Endothelial cell of umbilical vein (primary cell): Measurements from ENCODE around the gene MYO1C. TPM values are rescaled to one million over a fixed set of nuclear protein-coding genes. Genes with fewer than 3 reads are reported as not detected.

Experiments used
- BruUV-seq: library from RNA; stranded (reverse); fragments of 400-500 nt; replicated peaks from 2 replicates; lab custom pipeline; 2021; lab: Mats Ljungman, UMichigan
- CTCF ChIA-PET: fragments of 300-600, 350-600 bp; sonication (Branson Sonifier 250); formaldehyde crosslinking; loops from one replicate; lab custom pipeline; 2021; ENCODE audit warnings: antibody characterized with exemption, inconsistent platforms; lab: Charles Lee
- POLR2A ChIA-PET: fragments of 300-600, 350-600 bp; sonication (Branson Sonifier 250); formaldehyde crosslinking; loops from one replicate; lab custom pipeline; 2021; ENCODE audit warnings: antibody characterized with exemption, inconsistent platforms; lab: Charles Lee
- DNase-seq: peaks from one replicate; pipeline ENCODE4 v3.0.0-alpha.2; 2011; ENCODE audit warnings: low read depth, low spot score
- FAIRE-seq: peaks from 2 replicates; lab custom pipeline; 2011; peaks lifted over from hg19 to GRCh38; lab: Jason Lieb, UNC
- H2AFZ ChIP-seq: 2 replicates; pipeline ENCODE4 v1.6.0; 2012; ENCODE audit warnings: low read depth, low read length, control low read depth, inconsistent platforms
- H3K27ac ChIP-seq: 2 replicates; pipeline ENCODE4 v1.5.1; 2011; ENCODE audit warnings: low read depth, mild to moderate bottlenecking, control low read depth, low read length, moderate library complexity; ENCODE audit not compliant: insufficient read depth
- H3K27me3 ChIP-seq, 2 experiments: 2 replicates each; pipeline versions ENCODE4 v1.6.0 to v1.6.1; 2011; ENCODE audit warnings: low read length in 2 of 2, mixed read lengths in 1 of 2; ENCODE audit not compliant: control insufficient read depth in 2 of 2, insufficient read depth in 2 of 2
- H3K36me3 ChIP-seq, 2 experiments: 2 replicates in 1 of 2; 3 replicates in 1 of 2; pipeline ENCODE4 v1.5.1; 2011; ENCODE audit warnings: low read length in 2 of 2, mild to moderate bottlenecking in 1 of 2, moderate library complexity in 1 of 2; ENCODE audit not compliant: control insufficient read depth in 2 of 2, insufficient read depth in 2 of 2; ENCODE audit errors: extremely low read depth in 1 of 2
- H3K4me1 ChIP-seq: 3 replicates; pipeline ENCODE4 v1.5.1; 2011; ENCODE audit warnings: mild to moderate bottlenecking, low read length; ENCODE audit not compliant: control insufficient read depth, insufficient read depth; ENCODE audit errors: extremely low read depth
- H3K4me2 ChIP-seq: 2 replicates; pipeline ENCODE4 v1.6.1; 2011; ENCODE audit warnings: low read length, control low read depth, mixed read lengths; ENCODE audit not compliant: insufficient read depth
- H3K4me3 ChIP-seq, 3 experiments: fragments of 200-600 bp in 1 of 3; sonication (generic), shearing (Covaris generic) in 1 of 3; replicated peaks in 1 of 3; 2 replicates each; pipeline ENCODE4 v1.5.1; 2011 to 2016; ENCODE audit warnings: control low read depth in 3 of 3, low read length in 3 of 3, mild to moderate bottlenecking in 2 of 3, inconsistent platforms in 1 of 3, low read depth in 1 of 3, moderate library complexity in 1 of 3; ENCODE audit not compliant: insufficient read depth in 1 of 3
- H3K79me2 ChIP-seq: 2 replicates; pipeline ENCODE4 v1.6.0; 2012; ENCODE audit warnings: low read length, inconsistent platforms; ENCODE audit not compliant: control insufficient read depth, insufficient read depth
- H3K9ac ChIP-seq: replicated peaks from 2 replicates; pipeline ENCODE3; 2011; ENCODE audit warnings: low read length, control low read depth; ENCODE audit not compliant: insufficient read depth; ENCODE audit errors: extremely low read depth
- H3K9me1 ChIP-seq: replicated peaks from 3 replicates; pipeline ENCODE4 v1.6.0; 2011; ENCODE audit warnings: mild to moderate bottlenecking, low read length; ENCODE audit not compliant: control insufficient read depth, insufficient read depth; ENCODE audit errors: extremely low read depth
- H3K9me3 ChIP-seq: replicated peaks from 2 replicates; pipeline ENCODE4 v1.5.1; 2012; ENCODE audit warnings: low read length, inconsistent platforms; ENCODE audit not compliant: control insufficient read depth, insufficient read depth
- H4K20me1 ChIP-seq: replicated peaks from 2 replicates; pipeline ENCODE3; 2011; ENCODE audit warnings: mild to moderate bottlenecking, low read length; ENCODE audit not compliant: control insufficient read depth, insufficient read depth; ENCODE audit errors: extremely low read depth
- EZH2 ChIP-seq: IDR thresholded peaks from 2 replicates; pipeline ENCODE4 v1.6.1; 2012; ENCODE audit warnings: borderline replicate concordance, low read depth, mild to moderate bottlenecking, moderate library complexity, low read length, inconsistent platforms; ENCODE audit not compliant: severe bottlenecking
- FOS ChIP-seq: IDR thresholded peaks from 2 replicates; pipeline ENCODE4 v1.6.1; 2011; ENCODE audit warnings: mild to moderate bottlenecking, low read length, moderate library complexity, borderline replicate concordance; ENCODE audit not compliant: insufficient read depth
- GATA2 ChIP-seq: IDR thresholded peaks from 2 replicates; pipeline ENCODE4 v1.7.0; 2011; ENCODE audit warnings: low read depth, mild to moderate bottlenecking, moderate library complexity, mixed read lengths, low read length; ENCODE audit not compliant: insufficient read length, insufficient read depth
- JUN ChIP-seq: IDR thresholded peaks from 2 replicates; pipeline ENCODE4 v1.6.1; 2011; ENCODE audit warnings: borderline replicate concordance, low read depth; ENCODE audit not compliant: insufficient read length, insufficient read depth
- MYC ChIP-seq: IDR thresholded peaks from one replicate; pipeline ENCODE4 v1.6.1; 2011; ENCODE audit warnings: mild to moderate bottlenecking, low read depth, low read length
- POLR2A ChIP-seq: IDR thresholded peaks from 2 replicates; pipeline ENCODE4 v1.6.1; 2012; ENCODE audit warnings: low read depth, mild to moderate bottlenecking, control low read depth, low read length
- POLR2AphosphoS5 ChIP-seq: IDR thresholded peaks from 2 replicates; pipeline ENCODE4 v1.6.1; 2012; ENCODE audit warnings: low read depth, mild to moderate bottlenecking, control low read depth, low read length, moderate library complexity; ENCODE audit not compliant: insufficient read depth
- dilution Hi-C: fragments of 300-500 bp; cut with MboI; formaldehyde crosslinking; loops from one replicate; pipeline ENCODE4 v1.15.0; 2019; ENCODE audit warnings: low sequenced_read_pairs; ENCODE audit not compliant: extremely low pct_ligation_motif_present
- intact Hi-C: fragments of 100-400 bp; cut with micrococcal nuclease; formaldehyde crosslinking; loops from one replicate; pipeline ENCODE4 v1.10.0; 2022
- polyA plus RNA-seq, 4 experiments: library from polyadenylated mRNA; depleted of rRNA in 3 of 4; stranded (reverse) in 3 of 4; unstranded in 1 of 4; fragments of >200 nt; gene quantifications; 2 replicates each; pipeline versions ENCODE4 v1.2.1 to v1.2.3, GENCODE V29; 2011 to 2012; ENCODE audit warnings: missing spikeins in 1 of 4
- total RNA-seq: library from RNA; stranded (reverse); gene quantifications from 2 replicates; pipeline ENCODE4 v1.2.3, GENCODE V29; 2021
- TF ChIP-seq, protein P1 (sequence below), 2 donors: IDR thresholded peaks; 1 replicate in 1 of 2; 2 replicates in 1 of 2; pipeline ENCODE4 v1.5.1; 2011; ENCODE audit warnings: low read length in 2 of 2, mild to moderate bottlenecking in 2 of 2, moderate library complexity in 2 of 2, control low read depth in 1 of 2, inconsistent platforms in 1 of 2, low read depth in 1 of 2; ENCODE audit not compliant: insufficient read depth in 1 of 2; ENCODE audit errors: extremely low read depth in 1 of 2
- TF ChIP-seq, protein P2 (sequence below): IDR thresholded peaks from 2 replicates; pipeline ENCODE4 v1.6.1; 2011; ENCODE audit not compliant: insufficient read depth, insufficient read length

Gene MYO1C
- total and polyA plus RNA-seq, 2 donors (not counting 3 experiments of a cell fraction or from before 2014, with no cell fraction given) = 141 to 206 TPM

DNA sequence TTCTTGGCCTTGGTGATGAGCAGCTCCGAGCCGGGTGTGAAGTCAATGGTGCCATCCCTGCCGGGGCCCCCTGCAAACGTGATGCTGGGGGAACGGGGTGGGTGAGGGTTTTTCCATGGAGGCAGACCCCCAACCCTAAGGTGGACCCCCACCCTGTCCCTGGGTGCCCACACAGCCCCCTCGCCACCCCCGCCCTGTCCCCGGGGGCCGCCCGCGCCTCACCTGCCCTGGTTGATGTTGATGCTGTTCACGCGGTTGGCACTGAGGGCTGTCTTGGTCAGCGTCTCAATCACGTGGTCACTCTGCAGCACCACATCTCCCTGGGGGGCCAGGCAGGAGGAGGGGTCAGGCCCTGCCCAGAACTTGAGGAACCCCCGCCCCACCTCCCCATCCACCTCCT is 25.2 kb downstream of the MYO1C start:
- no peak for DNase-seq
- no peaks in the 10 kb centered on the region for H3K9me3 ChIP-seq
- dilution Hi-C loops = no loop called here

More for the DNA sequence above, 25.2 kb downstream of the MYO1C start:
- ChIA-PET POLR2A (no interaction called here), CTCF (no interaction called here)
- H3K4me2 ChIP-seq = no peak overlapping the region
- intact Hi-C loops = no loop called here
- BruUV-seq = no TSS peak
- H3K27ac ChIP-seq = no peak overlapping the region
- no peaks in the 10 kb centered on the region for H4K20me1 ChIP-seq
- H3K9ac ChIP-seq = no peak overlapping the region
- H3K79me2 ChIP-seq = no peaks in the 10 kb centered on the region
- H2AFZ ChIP-seq = no peak overlapping the region
- FAIRE-seq = no peak
- peaks cover 3 to 46% of the 10 kb centered on the region in 2 experiments for H3K36me3 ChIP-seq
- peaks cover 8% of the 10 kb centered on the region for H3K4me1 ChIP-seq
- no peaks in the 10 kb centered on the region for H3K9me1 ChIP-seq
- TF ChIP-seq, protein P1, sequence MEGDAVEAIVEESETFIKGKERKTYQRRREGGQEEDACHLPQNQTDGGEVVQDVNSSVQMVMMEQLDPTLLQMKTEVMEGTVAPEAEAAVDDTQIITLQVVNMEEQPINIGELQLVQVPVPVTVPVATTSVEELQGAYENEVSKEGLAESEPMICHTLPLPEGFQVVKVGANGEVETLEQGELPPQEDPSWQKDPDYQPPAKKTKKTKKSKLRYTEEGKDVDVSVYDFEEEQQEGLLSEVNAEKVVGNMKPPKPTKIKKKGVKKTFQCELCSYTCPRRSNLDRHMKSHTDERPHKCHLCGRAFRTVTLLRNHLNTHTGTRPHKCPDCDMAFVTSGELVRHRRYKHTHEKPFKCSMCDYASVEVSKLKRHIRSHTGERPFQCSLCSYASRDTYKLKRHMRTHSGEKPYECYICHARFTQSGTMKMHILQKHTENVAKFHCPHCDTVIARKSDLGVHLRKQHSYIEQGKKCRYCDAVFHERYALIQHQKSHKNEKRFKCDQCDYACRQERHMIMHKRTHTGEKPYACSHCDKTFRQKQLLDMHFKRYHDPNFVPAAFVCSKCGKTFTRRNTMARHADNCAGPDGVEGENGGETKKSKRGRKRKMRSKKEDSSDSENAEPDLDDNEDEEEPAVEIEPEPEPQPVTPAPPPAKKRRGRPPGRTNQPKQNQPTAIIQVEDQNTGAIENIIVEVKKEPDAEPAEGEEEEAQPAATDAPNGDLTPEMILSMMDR (IDR thresholded peaks at IDR 0.05; ENCODE audit: extremely low read depth in 1 of 2, insufficient read depth in 1 of 2, low read depth in 1 of 2, low read length in 2 of 2) = no peak
- TF ChIP-seq FOS (no peak), EZH2 (no peak), GATA2 (no peak), POLR2AphosphoS5 (no peak), POLR2A (no peak), MYC (no peak), JUN (no peak)
- TF ChIP-seq, protein P2, sequence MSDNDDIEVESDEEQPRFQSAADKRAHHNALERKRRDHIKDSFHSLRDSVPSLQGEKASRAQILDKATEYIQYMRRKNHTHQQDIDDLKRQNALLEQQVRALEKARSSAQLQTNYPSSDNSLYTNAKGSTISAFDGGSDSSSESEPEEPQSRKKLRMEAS = no peak
- no peaks in the 10 kb centered on the region for H3K27me3 ChIP-seq
- H3K4me3 ChIP-seq = no peak overlapping the region
